Mesendoderm (in vitro differentiated cells): Measurements from ENCODE around the gene C5AR2.
"Not testable (repeated sequence)": the region's sequence is repeated elsewhere in the genome, so short reads cannot be mapped to it uniquely, and the experiment has no call there.

Experiments used
- DNase-seq: peaks from one replicate; pipeline ENCODE4 v3.0.0; 2013
- H2AK5ac ChIP-seq: 2 replicates; pipeline ENCODE4 v1.6.1; 2013; ENCODE audit warnings: low read length, inconsistent platforms
- H2BK120ac ChIP-seq: 2 replicates; pipeline ENCODE4 v1.6.1; 2013; ENCODE audit warnings: low read depth, mild to moderate bottlenecking, low read length, moderate library complexity, mixed read lengths
- H2BK15ac ChIP-seq: replicated peaks from 2 replicates; pipeline ENCODE4 v1.6.1; 2013; ENCODE audit warnings: low read depth, mild to moderate bottlenecking, moderate library complexity
- H2BK5ac ChIP-seq: 2 replicates; pipeline ENCODE4 v1.6.1; 2013; ENCODE audit warnings: low read length, inconsistent platforms
- H3K18ac ChIP-seq: 2 replicates; pipeline ENCODE4 v1.6.1; 2013; ENCODE audit warnings: mild to moderate bottlenecking, low read length, mixed read lengths
- H3K23ac ChIP-seq: one replicate; pipeline ENCODE4 v1.6.1; 2013; ENCODE audit warnings: low read length
- H3K27ac ChIP-seq: 2 replicates; pipeline ENCODE4 v1.5.1; 2013; ENCODE audit warnings: low read depth, mild to moderate bottlenecking, inconsistent platforms, low read length, moderate library complexity
- H3K27me3 ChIP-seq: 2 replicates; pipeline ENCODE4 v1.6.1; 2013; ENCODE audit warnings: low read length, control low read depth, mild to moderate bottlenecking, inconsistent platforms; ENCODE audit not compliant: insufficient read depth, poor library complexity
- H3K36me3 ChIP-seq: 2 replicates; pipeline ENCODE4 v1.6.1; 2013; ENCODE audit warnings: low read length, inconsistent platforms; ENCODE audit not compliant: control insufficient read depth, insufficient read depth
- H3K4ac ChIP-seq: one replicate; pipeline ENCODE4 v1.6.1; 2013; ENCODE audit warnings: low read depth, mild to moderate bottlenecking, low read length, moderate library complexity
- H3K4me1 ChIP-seq: 2 replicates; pipeline ENCODE4 v1.6.1; 2013; ENCODE audit warnings: low read depth, low read length, inconsistent platforms; ENCODE audit not compliant: control insufficient read depth
- H3K4me2 ChIP-seq: 2 replicates; pipeline ENCODE4 v1.6.1; 2013; ENCODE audit warnings: low read length
- H3K4me3 ChIP-seq: 2 replicates; pipeline ENCODE4 v1.5.1; 2013; ENCODE audit warnings: mild to moderate bottlenecking, low read length
- H3K56ac ChIP-seq: one replicate; pipeline ENCODE4 v1.6.1; 2013; ENCODE audit warnings: low read length
- H3K79me1 ChIP-seq: 2 replicates; pipeline ENCODE4 v1.6.1; 2013; ENCODE audit warnings: low read length, inconsistent platforms
- H3K79me2 ChIP-seq: 2 replicates; pipeline ENCODE4 v1.6.1; 2013; ENCODE audit warnings: mild to moderate bottlenecking, low read length; ENCODE audit not compliant: control insufficient read depth, insufficient read depth
- H3K9ac ChIP-seq: 2 replicates; pipeline ENCODE4 v1.6.1; 2013; ENCODE audit warnings: low read length, inconsistent platforms
- H4K5ac ChIP-seq: one replicate; pipeline ENCODE4 v1.6.1; 2013; ENCODE audit warnings: low read length
- H4K8ac ChIP-seq: one replicate; pipeline ENCODE4 v1.6.1; 2013; ENCODE audit warnings: low read depth, mild to moderate bottlenecking, control low read depth, low read length, moderate library complexity
- WGBS: extraction: QIAGEN DNeasy Blood & Tissue Kit; methylation state at CpG from one replicate; pipeline ENCODE4 v1.1.7; 2013; ENCODE audit warnings: low lambda C conversion rate, missing lambda C conversion rate; ENCODE audit not compliant: insufficient coverage; ENCODE audit errors: extremely low coverage; 5-methylcytosine and 5-hydroxymethylcytosine counted together

Gene C5AR2

DNA sequence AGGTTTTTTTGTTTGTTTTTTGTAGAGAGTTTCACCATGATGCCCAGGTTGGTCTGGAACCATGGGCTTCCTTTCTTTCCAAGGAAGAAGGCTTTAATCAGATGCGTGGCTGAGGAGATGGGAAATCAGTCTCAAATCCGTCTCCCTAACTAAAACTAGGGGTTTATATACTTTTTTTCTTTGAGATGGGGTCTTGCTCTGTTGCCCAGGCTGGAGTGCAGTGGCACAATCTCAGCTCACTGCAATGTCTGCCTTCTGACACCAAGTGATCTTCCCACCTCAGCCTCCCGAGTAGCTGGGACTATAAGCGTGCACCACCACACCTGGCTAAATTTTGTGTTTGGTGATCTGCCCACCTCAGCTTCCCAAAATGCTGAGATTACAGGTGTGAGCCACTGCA lies 52.6 kb downstream of the C5AR2 start:
- not testable (repeated sequence) for H2BK120ac ChIP-seq, H2BK5ac ChIP-seq, H2AK5ac ChIP-seq, H3K18ac ChIP-seq, H3K9ac ChIP-seq, DNase-seq, H3K4me2 ChIP-seq, H3K23ac ChIP-seq, H3K4me3 ChIP-seq, H4K5ac ChIP-seq, H3K79me1 ChIP-seq, H4K8ac ChIP-seq, H3K27ac ChIP-seq, H3K79me2 ChIP-seq, H2BK15ac ChIP-seq, H3K56ac ChIP-seq, H3K36me3 ChIP-seq, H3K27me3 ChIP-seq, H3K4me1 ChIP-seq, H3K4ac ChIP-seq
- no CpG with 5 or more reads among the region's 4 CpGs for WGBS

GRCh38 chr19:47386582-47386981 lies 54.6 kb downstream of the C5AR2 start:
- H3K4ac ChIP-seq, H3K79me2 ChIP-seq, H4K5ac ChIP-seq, H3K4me3 ChIP-seq, H2BK15ac ChIP-seq, H3K9ac ChIP-seq, H3K23ac ChIP-seq, H4K8ac ChIP-seq, H3K36me3 ChIP-seq, H2AK5ac ChIP-seq, H3K4me1 ChIP-seq, H2BK5ac ChIP-seq, DNase-seq, H3K18ac ChIP-seq, H3K4me2 ChIP-seq, H3K56ac ChIP-seq, H2BK120ac ChIP-seq, H3K27ac ChIP-seq, H3K27me3 ChIP-seq, H3K79me1 ChIP-seq: not testable (repeated sequence)
- no CpG with 5 or more reads among the region's 12 CpGs for WGBS

- H3K4me1 ChIP-seq, H3K4me2 ChIP-seq, H3K27me3 ChIP-seq, H2BK120ac ChIP-seq, H3K4me3 ChIP-seq, H3K27ac ChIP-seq, H2AK5ac ChIP-seq, H3K4ac ChIP-seq, H2BK5ac ChIP-seq, H3K36me3 ChIP-seq, H4K5ac ChIP-seq, H3K79me1 ChIP-seq, H3K23ac ChIP-seq, H2BK15ac ChIP-seq, DNase-seq, H4K8ac ChIP-seq, H3K56ac ChIP-seq, H3K18ac ChIP-seq, H3K79me2 ChIP-seq, H3K9ac ChIP-seq: not testable (repeated sequence)
- whole genome bisulfite sequencing, result no CpG with 5 or more reads among the region's 3 CpGs
Observed at GRCh38 chr19:47387623-47388022, 55.6 kb downstream of the C5AR2 start.

DNA sequence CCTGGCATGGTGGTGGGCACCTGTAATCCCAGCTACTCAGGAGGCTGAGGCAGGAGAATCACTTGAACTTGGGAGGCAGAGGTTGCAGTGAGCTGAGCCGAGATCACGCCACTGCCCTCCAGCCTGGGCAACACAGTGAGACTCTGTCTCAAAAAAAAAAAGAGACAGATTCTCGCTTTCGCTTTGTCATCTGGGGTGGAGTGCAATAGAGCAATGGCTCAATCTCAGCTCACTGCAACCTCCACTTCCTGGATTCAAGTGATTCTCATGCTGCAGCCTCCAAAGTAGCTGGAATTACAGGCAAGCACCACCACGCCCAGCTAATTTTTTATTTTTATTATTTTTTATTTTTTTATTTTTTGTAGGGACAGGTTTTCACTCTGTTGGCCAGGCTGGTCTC lies 56.7 kb downstream of the C5AR2 start:
- not testable (repeated sequence) for H3K4me1 ChIP-seq, H3K4ac ChIP-seq, H3K79me2 ChIP-seq, H3K9ac ChIP-seq, H3K27me3 ChIP-seq, H4K8ac ChIP-seq, H3K23ac ChIP-seq, H3K27ac ChIP-seq, H2AK5ac ChIP-seq, H3K18ac ChIP-seq, H3K4me3 ChIP-seq, H2BK120ac ChIP-seq, DNase-seq, H4K5ac ChIP-seq, H3K4me2 ChIP-seq, H3K79me1 ChIP-seq, H2BK15ac ChIP-seq, H3K36me3 ChIP-seq, H3K56ac ChIP-seq, H2BK5ac ChIP-seq
- WGBS, result no CpG with 5 or more reads among the region's 5 CpGs

DNA sequence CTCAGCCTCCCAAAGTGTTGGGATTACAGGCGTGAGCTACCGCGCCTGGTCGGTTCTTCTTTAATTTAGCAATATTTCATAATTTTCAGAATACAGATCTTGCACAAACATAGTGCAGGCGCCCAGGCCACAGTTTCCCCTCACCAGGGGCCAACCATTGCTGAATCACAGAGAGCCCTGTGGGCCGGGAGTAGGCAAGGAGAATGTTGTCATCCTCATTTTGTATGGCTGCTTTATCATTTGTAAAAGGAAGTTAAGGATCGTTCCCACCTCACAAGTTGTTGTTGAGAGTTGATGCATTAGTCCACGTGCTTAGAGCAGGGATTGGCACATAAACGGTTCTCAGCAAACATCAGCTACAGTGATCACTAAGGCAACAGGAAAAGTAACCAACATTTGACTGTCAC lies 57.2 kb downstream of the C5AR2 start:
- Histone ChIP-seq H3K27ac (no peak overlapping the region), H2AK5ac (no peak overlapping the region), H2BK5ac (no peak overlapping the region), H3K18ac (no peak overlapping the region), H4K8ac (no peak overlapping the region), H3K4me1 (peaks cover 2% of the 10 kb centered on the region), H3K4me2 (no peak overlapping the region), H2BK120ac (no peak overlapping the region), H2BK15ac (no peak overlapping the region), H3K79me2 (no peaks in the 10 kb centered on the region), H3K79me1 (no peaks in the 10 kb centered on the region), H3K23ac (no peak overlapping the region), H3K4me3 (no peak overlapping the region), H3K56ac (peak overlapping the region; percentile 17), H3K9ac (no peak overlapping the region), H3K4ac (no peak overlapping the region), H3K36me3 (no peaks in the 10 kb centered on the region), H4K5ac (no peak overlapping the region), H3K27me3 (no peaks in the 10 kb centered on the region)
- no CpG with 5 or more reads among the region's 9 CpGs for WGBS
- DNase-seq, result no peak
